Astrocyte of the spinal cord (primary cell): ENCODE results near the gene NPAS4.

Experiments
- DNase-seq: peaks from one replicate; pipeline ENCODE4 v3.0.0; 2011; ENCODE audit warnings: low read depth, low spot score
- H3K4me3 ChIP-seq: 2 replicates; pipeline ENCODE4 v1.5.1; 2011; ENCODE audit warnings: low read depth, mild to moderate bottlenecking, low read length, moderate library complexity
- in situ Hi-C: cut with HindIII; loops from 2 replicates; pipeline ENCODE4 v1.10.0; 2017; ENCODE audit warnings: low sequenced_read_pairs
- TF ChIP-seq, protein P1 (sequence below): IDR thresholded peaks from 2 replicates; pipeline ENCODE4 v1.5.1; 2012; ENCODE audit warnings: low read depth, mild to moderate bottlenecking, low read length, inconsistent platforms

The NPAS4 gene

GRCh38 chr11:66410191-66410590 lies 10.6 kb upstream of the NPAS4 start:
- no peak overlapping the region for H3K4me3 ChIP-seq
- DNase-seq, result no peak
- TF ChIP-seq, protein P1, sequence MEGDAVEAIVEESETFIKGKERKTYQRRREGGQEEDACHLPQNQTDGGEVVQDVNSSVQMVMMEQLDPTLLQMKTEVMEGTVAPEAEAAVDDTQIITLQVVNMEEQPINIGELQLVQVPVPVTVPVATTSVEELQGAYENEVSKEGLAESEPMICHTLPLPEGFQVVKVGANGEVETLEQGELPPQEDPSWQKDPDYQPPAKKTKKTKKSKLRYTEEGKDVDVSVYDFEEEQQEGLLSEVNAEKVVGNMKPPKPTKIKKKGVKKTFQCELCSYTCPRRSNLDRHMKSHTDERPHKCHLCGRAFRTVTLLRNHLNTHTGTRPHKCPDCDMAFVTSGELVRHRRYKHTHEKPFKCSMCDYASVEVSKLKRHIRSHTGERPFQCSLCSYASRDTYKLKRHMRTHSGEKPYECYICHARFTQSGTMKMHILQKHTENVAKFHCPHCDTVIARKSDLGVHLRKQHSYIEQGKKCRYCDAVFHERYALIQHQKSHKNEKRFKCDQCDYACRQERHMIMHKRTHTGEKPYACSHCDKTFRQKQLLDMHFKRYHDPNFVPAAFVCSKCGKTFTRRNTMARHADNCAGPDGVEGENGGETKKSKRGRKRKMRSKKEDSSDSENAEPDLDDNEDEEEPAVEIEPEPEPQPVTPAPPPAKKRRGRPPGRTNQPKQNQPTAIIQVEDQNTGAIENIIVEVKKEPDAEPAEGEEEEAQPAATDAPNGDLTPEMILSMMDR, result no peak
- in situ Hi-C loops, result no loop called here

- no peak for DNase-seq
- H3K4me3 ChIP-seq, result no peak overlapping the region
- in situ Hi-C loops, result no loop called here
- TF ChIP-seq, protein P1, result no peak
These were observed 9.5 kb upstream of the NPAS4 start for GRCh38 chr11:66411323-66411722.

DNA sequence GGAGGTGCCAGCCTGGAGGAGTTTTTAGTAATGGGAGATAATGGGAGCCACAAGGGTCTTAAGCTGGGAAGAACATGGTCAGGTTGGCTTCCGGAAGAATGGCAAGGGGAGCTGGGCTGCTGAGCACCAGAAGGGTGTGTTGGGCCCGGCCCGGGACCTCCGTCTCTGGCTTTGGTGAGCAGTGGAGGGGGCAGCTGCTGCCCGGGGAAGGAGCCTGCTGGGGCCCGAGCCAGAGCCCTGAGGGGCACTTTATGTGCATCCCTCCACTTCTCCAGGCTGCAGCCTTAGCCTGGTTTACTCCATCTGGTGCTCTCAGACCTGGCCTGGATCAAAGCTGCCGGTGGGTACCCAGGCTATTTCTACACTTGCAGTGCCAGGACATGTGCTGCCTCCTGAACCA lies 8.7 kb upstream of the NPAS4 start:
- DNase-seq, result no peak
- TF ChIP-seq, protein P1, result no peak
- in situ Hi-C loops, result no loop called here
- H3K4me3 ChIP-seq, result no peak overlapping the region

DNA sequence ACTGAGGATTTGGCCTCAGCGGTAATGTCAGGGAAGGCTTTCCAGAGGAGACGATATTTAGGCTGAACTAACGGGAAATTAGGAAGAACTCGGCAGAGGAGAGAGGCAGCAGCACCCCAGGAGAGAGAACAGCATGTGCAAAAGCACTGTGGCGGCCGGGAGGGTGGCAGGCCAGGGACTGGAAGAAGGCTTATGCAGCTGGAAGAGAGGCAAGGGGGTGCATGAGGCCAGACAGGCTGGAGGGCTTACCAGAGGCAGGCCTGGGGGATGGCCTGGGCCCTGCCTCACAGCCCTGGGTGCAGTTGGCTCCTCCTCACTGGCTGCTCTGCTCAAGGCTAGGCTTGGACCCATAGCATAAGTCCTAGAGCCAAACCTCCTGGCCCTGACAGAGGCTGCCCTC lies 7.7 kb upstream of the NPAS4 start:
- no peak for DNase-seq
- no peak overlapping the region for H3K4me3 ChIP-seq
- in situ Hi-C loops, result no loop called here
- TF ChIP-seq, protein P1, result no peak

DNA sequence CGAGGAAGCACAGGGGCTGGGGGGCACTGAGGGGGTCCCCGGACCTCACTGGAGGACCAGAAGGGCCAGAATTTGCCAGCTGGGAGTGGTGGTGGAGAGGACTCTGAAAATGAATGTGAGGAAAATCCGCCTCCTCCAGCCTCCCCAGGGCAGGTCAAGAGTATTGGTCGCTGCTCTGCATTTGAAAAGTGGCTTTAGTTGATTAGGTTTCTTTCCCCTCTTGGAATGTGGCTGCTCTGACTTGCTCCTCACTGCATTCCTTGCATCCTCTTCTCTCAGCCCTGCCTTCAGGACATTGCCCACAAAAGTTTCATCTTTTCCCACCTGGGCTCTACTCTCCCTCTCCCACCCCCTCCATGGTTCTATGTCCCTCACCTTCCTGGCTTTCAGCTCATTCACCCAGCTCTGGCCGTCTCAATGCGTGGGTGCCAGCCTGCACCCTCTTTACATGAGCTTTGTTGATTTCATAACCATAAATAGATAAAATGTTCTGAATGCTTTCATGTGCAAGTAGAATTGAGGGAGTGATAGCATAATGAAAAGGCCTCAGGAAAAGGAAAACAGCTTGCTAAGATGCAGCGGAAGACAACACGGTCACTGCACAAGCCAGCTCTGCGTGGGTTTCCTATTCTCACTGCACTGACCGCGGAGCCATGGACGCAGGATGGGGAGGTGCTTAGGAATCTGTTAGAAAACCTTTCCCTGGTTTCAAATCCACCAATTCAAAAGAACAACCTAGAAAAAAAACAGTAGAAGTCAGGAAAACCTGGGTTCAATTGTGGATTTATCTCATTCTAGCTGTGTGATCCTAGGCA lies 6.5 kb upstream of the NPAS4 start:
- no peak overlapping the region for H3K4me3 ChIP-seq
- TF ChIP-seq, protein P1, result no peak
- DNase-seq, result no peak
- in situ Hi-C loops, result no loop called here

DNA sequence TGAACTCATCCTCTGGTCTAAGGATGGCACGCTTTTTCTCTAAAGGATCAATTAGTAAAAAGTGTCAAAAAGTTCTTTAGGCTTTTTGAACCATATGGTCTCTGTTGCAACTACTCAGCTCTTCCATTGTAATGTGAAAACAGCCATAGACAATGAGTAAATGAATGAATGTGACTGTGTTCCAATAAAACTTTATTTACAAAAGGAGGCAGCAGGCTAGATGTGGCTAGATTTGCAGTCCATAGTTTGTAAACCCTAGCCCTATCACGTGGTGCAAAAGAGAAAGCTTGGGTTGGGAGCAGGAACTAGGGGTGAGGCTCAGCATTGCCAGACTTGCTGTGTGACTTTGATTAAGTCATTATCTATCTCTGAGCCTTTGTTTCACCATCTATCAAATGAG lies 5.4 kb upstream of the NPAS4 start:
- DNase-seq, result no peak
- H3K4me3 ChIP-seq, result no peak overlapping the region
- in situ Hi-C loops, result no loop called here
- TF ChIP-seq, protein P1, result no peak

- DNase-seq, result no peak
- in situ Hi-C loops, result no loop called here
These were observed 3.8 kb upstream of the NPAS4 start for GRCh38 chr11:66417000-66417399.

More at GRCh38 chr11:66417000-66417399, 3.8 kb upstream of the NPAS4 start:
- H3K4me3 ChIP-seq, result no peak overlapping the region
- TF ChIP-seq, protein P1, result no peak
